GM10248 (cell line): ENCODE results near the gene DPEP3.

Source experiments
- CTCF ChIA-PET: fragments of 300-600 bp; sonication (Branson Sonifier 250); formaldehyde crosslinking; extraction: SDS; loops from one replicate; lab custom pipeline; 2021; ENCODE audit warnings: antibody characterized with exemption; lab: Yijun Ruan, JAX
- POLR2A ChIA-PET: fragments of 350-650 bp; sonication (Branson Sonifier 250); formaldehyde crosslinking; extraction: SDS; loops from one replicate; lab custom pipeline; 2020; ENCODE audit warnings: antibody characterized with exemption; lab: Yijun Ruan, JAX
- DNase-seq: peaks from one replicate; pipeline ENCODE4 v3.0.0; 2012; ENCODE audit errors: extremely low spot score
- CTCF ChIP-seq: IDR thresholded peaks from 2 replicates; pipeline ENCODE4 v1.5.1; 2012; ENCODE audit warnings: mild to moderate bottlenecking, low read depth; ENCODE audit errors: extremely low read depth, missing control alignments, control extremely low read depth

Gene DPEP3

GRCh38 chr16:67943256-67943618, 37.1 kb downstream of the DPEP3 start:
- CTCF ChIA-PET, result interaction anchor here (1.2 to 4.4 kb wide), 9 partner anchors 10 to 271 kb away, joined by 3 to 18 read pairs (median 4); partner anchors contain the start of gene DPEP3
- DNase-seq, result no peak
- TF ChIP-seq CTCF, result no peak
- POLR2A ChIA-PET, result no interaction called here

- ChIA-PET CTCF (interaction anchor here (0.8 to 4.4 kb wide), 22 partner anchors 10 to 421 kb away, joined by 3 to 18 read pairs (median 4); partner anchors contain the start of genes CTRL, DPEP3, NFATC3 and PSKH1), POLR2A (no interaction called here)
- DNase-seq, result no peak
- TF ChIP-seq CTCF, result no peak
Measured at GRCh38 chr16:67942510-67943255, 37.6 kb downstream of the DPEP3 start.

- POLR2A ChIA-PET, result no interaction called here
- peak; percentile 68 for TF ChIP-seq CTCF
- DNase-seq, result peak; percentile 75
- CTCF ChIA-PET, result interaction anchor here (0.8 to 4.4 kb wide), 23 partner anchors 10 to 421 kb away, joined by 3 to 18 read pairs (median 4); partner anchors contain the start of genes CTRL, DPEP3, NFATC3 and PSKH1
Measured at GRCh38 chr16:67942200-67942509, 38.1 kb downstream of the DPEP3 start.

- ChIA-PET CTCF (interaction anchor here (0.8 to 4.4 kb wide), 24 partner anchors 10 to 420 kb away, joined by 3 to 18 read pairs (median 4); partner anchors contain the start of genes CTRL, DPEP3, NFATC3 and PSKH1), POLR2A (no interaction called here)
- DNase-seq, result no peak
- no peak for TF ChIP-seq CTCF
Measured at GRCh38 chr16:67941469-67942199, 38.7 kb downstream of the DPEP3 start.

- no peak for TF ChIP-seq CTCF
- CTCF ChIA-PET, result interaction anchor here (1.1 to 4.4 kb wide), 14 partner anchors 11 to 419 kb away, joined by 3 to 18 read pairs (median 5); no protein-coding TSS in a partner anchor
- no peak for DNase-seq
- POLR2A ChIA-PET, result interaction anchor here (0.6 kb wide), 1 partner anchor 748 kb away, joined by 4 read pairs; no protein-coding TSS in a partner anchor
Measured at GRCh38 chr16:67940446-67941089, 39.7 kb downstream of the DPEP3 start.
